PFSK-1 (cell line): ENCODE results near the gene NAA20.

Experiments used
- POLR2AphosphoS5 ChIP-seq: IDR thresholded peaks from 2 replicates; pipeline ENCODE4 v1.6.1; 2012; ENCODE audit warnings: low read depth, mild to moderate bottlenecking, control low read depth, low read length, moderate library complexity
- TAF1 ChIP-seq: IDR thresholded peaks from 2 replicates; pipeline ENCODE4 v1.6.1; 2012; ENCODE audit warnings: low read length, control low read depth, borderline replicate concordance; ENCODE audit not compliant: insufficient read depth

GRCh38 chr20:20018366-20018765, 1.2 kb downstream of the NAA20 start:
- TF ChIP-seq POLR2AphosphoS5: no peak
- TF ChIP-seq TAF1: no peak
